ENCODE data around the gene ANKIB1. TPM values are rescaled to one million over a fixed set of nuclear protein-coding genes. Genes with fewer than 3 reads are reported as not detected.

Gene ANKIB1
- total RNA-seq, 1 donor from 2014 or later = 41.9 TPM

DNA sequence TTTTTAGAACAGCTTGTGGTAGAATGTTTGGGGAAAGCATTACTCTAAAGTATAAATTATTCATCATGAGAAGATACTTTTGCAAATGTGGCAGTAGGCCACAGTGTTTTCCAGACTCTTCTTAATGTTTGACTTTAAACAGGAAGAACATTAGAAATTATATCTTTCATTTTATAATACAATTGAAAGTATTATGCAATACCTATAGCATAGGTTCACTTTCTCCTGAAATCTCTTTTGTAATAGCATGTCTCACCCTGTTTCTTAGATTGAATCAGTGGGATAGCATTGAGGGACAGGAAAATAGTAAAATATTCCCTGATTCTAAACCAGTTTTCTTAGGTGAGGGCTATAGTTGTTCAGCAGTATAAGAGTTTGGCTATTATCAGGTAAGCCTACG is 23.1 kb downstream of the ANKIB1 start:
- H3K36me3 Mint-ChIP-seq (ENCODE audit: low read depth) = peaks cover under 1% of the 10 kb centered on the region
- no peak overlapping the region for H3K4me3 Mint-ChIP-seq
- TF ChIP-seq, protein P1, sequence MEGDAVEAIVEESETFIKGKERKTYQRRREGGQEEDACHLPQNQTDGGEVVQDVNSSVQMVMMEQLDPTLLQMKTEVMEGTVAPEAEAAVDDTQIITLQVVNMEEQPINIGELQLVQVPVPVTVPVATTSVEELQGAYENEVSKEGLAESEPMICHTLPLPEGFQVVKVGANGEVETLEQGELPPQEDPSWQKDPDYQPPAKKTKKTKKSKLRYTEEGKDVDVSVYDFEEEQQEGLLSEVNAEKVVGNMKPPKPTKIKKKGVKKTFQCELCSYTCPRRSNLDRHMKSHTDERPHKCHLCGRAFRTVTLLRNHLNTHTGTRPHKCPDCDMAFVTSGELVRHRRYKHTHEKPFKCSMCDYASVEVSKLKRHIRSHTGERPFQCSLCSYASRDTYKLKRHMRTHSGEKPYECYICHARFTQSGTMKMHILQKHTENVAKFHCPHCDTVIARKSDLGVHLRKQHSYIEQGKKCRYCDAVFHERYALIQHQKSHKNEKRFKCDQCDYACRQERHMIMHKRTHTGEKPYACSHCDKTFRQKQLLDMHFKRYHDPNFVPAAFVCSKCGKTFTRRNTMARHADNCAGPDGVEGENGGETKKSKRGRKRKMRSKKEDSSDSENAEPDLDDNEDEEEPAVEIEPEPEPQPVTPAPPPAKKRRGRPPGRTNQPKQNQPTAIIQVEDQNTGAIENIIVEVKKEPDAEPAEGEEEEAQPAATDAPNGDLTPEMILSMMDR (conservative IDR thresholded peaks at IDR 0.05) = no peak
- no peaks in the 10 kb centered on the region for H3K9me3 Mint-ChIP-seq
- no peak overlapping the region for H3K27ac Mint-ChIP-seq (ENCODE audit: unreplicated experiment)
- no peak for DNase-seq (ENCODE audit: low read depth, low spot score)
- no peaks in the 10 kb centered on the region for H3K4me1 Mint-ChIP-seq
- H3K27me3 Mint-ChIP-seq (ENCODE audit: low read depth) = no peaks in the 10 kb centered on the region

DNA sequence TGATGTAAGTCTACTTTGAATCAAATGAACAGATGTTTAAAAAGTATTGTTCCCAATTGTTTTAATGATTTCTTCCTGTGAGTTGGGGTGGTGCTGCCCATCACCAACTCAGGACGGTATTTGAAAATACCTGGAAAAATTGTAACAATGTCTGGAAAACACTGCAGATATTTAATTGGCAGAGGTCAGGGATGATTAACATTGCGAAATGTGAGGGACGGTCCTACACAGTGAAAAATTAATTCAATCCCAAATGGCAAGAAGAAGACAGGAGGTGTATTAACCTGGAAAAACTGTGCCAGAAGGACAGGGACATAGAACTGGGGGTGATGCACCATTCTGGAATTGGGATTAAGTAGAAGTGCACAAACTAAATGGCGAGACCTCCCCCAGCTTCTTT is 29.6 kb downstream of the ANKIB1 start:
- Mint-ChIP-seq H3K4me3 (no peak overlapping the region), H3K36me3 (ENCODE audit: low read depth) (peaks cover 6% of the 10 kb centered on the region), H3K27ac (ENCODE audit: unreplicated experiment) (no peak overlapping the region), H3K27me3 (ENCODE audit: low read depth) (no peaks in the 10 kb centered on the region), H3K4me1 (peaks cover 6% of the 10 kb centered on the region), H3K9me3 (no peaks in the 10 kb centered on the region)
- no peak for DNase-seq (ENCODE audit: low read depth, low spot score)
- TF ChIP-seq, protein P1 (conservative IDR thresholded peaks at IDR 0.05) = no peak

DNA sequence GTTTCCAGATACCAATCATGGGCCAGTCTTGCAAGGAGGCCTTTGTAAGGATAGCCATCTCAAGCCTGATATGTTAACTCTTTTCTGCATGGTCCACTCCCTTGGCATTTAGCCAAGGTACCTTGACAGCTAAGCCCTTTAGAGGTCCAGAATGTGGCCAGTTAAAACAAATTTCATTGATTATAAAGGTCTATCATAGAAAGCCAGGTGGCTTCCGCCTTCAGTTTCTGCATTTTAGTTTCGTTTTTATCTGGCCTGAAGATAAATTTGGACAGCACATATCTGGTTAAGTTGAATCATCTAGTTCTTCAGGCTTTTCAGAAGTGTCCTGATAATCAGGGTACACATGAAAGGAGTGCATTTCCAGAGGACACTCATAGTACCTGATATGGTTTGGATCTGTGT is 30.7 kb downstream of the ANKIB1 start:
- H3K27ac Mint-ChIP-seq (ENCODE audit: unreplicated experiment) = no peak overlapping the region
- no peaks in the 10 kb centered on the region for H3K9me3 Mint-ChIP-seq
- no peak overlapping the region for H3K4me3 Mint-ChIP-seq
- H3K36me3 Mint-ChIP-seq (ENCODE audit: low read depth) = peaks cover 6% of the 10 kb centered on the region
- TF ChIP-seq, protein P1 (conservative IDR thresholded peaks at IDR 0.05) = no peak
- peaks cover 6% of the 10 kb centered on the region for H3K4me1 Mint-ChIP-seq
- H3K27me3 Mint-ChIP-seq (ENCODE audit: low read depth) = no peaks in the 10 kb centered on the region
- no peak for DNase-seq (ENCODE audit: low read depth, low spot score)

DNA sequence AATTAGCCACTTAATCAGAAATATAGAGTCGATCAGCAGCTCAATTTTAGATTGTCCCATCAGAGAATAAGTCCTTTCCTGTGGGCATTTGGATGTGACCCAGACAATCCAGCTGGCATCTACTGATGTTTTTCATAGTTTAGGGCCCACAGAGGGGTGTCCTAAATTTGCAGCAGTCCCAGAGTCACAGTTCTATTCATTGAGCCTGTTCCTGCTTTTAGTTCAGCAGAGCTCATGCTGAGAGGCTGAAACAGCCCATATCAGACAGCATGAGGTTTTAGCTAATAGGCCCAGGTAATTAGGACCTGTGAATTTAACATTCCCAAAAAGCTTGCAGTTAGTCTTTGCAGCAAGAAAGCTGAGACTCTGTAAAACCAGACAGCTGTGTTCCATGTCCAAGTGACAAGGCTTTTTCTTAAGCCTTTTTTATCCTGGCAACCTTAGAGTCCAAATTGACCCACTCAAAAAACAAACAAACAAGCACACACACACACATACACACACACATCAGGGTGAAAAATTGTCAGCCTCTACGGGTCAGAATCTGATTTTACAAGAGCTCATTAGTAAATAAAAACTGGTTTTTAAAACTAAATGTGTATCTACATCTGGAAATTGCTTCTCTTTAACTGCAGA is 33.7 kb downstream of the ANKIB1 start:
- Mint-ChIP-seq H3K4me3 (no peak overlapping the region), H3K27me3 (ENCODE audit: low read depth) (no peaks in the 10 kb centered on the region), H3K4me1 (peaks cover 6% of the 10 kb centered on the region), H3K36me3 (ENCODE audit: low read depth) (peaks cover 6% of the 10 kb centered on the region), H3K27ac (ENCODE audit: unreplicated experiment) (no peak overlapping the region), H3K9me3 (no peaks in the 10 kb centered on the region)
- DNase-seq (ENCODE audit: low read depth, low spot score) = no peak
- TF ChIP-seq, protein P1 (conservative IDR thresholded peaks at IDR 0.05) = no peak

DNA sequence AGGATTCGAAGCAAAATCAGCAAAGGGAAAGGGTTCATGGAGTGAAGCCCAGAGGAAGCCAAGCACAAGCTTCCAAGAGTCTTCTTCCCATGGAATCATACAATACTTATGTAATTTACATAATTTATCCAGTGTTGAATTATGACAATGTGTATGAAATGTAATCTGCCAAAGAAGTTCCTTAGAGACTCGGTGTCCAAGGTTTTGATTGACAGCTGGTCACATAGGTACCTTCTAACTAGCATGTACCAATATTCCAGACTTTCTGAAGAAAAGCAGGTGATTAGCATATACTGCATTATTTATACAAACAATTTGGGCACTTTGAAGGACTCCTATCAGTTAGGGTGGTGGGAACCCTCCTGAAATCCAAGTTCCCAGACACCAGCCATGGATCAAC is 35.3 kb downstream of the ANKIB1 start:
- Mint-ChIP-seq H3K4me1 (peaks cover 6% of the 10 kb centered on the region), H3K36me3 (ENCODE audit: low read depth) (peaks cover 6% of the 10 kb centered on the region), H3K4me3 (no peak overlapping the region), H3K27ac (ENCODE audit: unreplicated experiment) (no peak overlapping the region), H3K27me3 (ENCODE audit: low read depth) (no peaks in the 10 kb centered on the region), H3K9me3 (no peaks in the 10 kb centered on the region)
- TF ChIP-seq, protein P1 (conservative IDR thresholded peaks at IDR 0.05) = no peak
- DNase-seq (ENCODE audit: low read depth, low spot score) = no peak
